Upper lobe of left lung (tissue), 6 donors: ENCODE data around the gene HOXA10. TPM values are rescaled to one million over a fixed set of nuclear protein-coding genes. Genes with fewer than 3 reads are reported as not detected.

Experiments used
- ATAC-seq, 2 donors: fragments of 200-7000 bp; cut with Tn5 transposase; one replicate each; pipeline ENCODE4 v1.9.1; 2022; ENCODE audit warnings: mild to moderate bottlenecking in 2 of 2, moderate library complexity in 2 of 2; ENCODE audit not compliant: low FRiP score in 2 of 2
- DNase-seq, 2 donors: peaks; one replicate each; pipeline ENCODE4 v3.0.0-alpha.2; 2019 to 2020
- H3K27ac ChIP-seq, 4 donors: fragments of 200-600 bp; sonication (generic); one replicate each; pipeline ENCODE4 v1.5.1; 2016 to 2019
- H3K27me3 ChIP-seq, 4 donors: fragments of 200-600 bp; sonication (generic); one replicate each; pipeline ENCODE4 v1.5.1; 2017 to 2019
- H3K36me3 ChIP-seq, 4 donors: fragments of 200-600 bp; sonication (generic); one replicate each; pipeline ENCODE4 v1.5.1; 2016 to 2019
- H3K4me1 ChIP-seq, 4 donors: fragments of 200-600 bp; sonication (generic); one replicate each; pipeline ENCODE4 v1.5.1; 2018 to 2019
- H3K4me3 ChIP-seq, 4 donors: fragments of 200-600 bp; sonication (generic); one replicate each; pipeline ENCODE4 v1.5.1; 2017 to 2019; ENCODE audit warnings: mild to moderate bottlenecking in 2 of 4, moderate library complexity in 1 of 4
- H3K9me3 ChIP-seq, 4 donors: fragments of 200-600 bp; sonication (generic); one replicate each; pipeline ENCODE4 v1.5.1; 2018 to 2019
- CTCF ChIP-seq, 6 experiments: fragments of 450-650 bp in 4 of 6; fragments of 200-600 bp in 2 of 6; sonication (generic) in 2 of 6; IDR thresholded peaks; one replicate each; pipeline ENCODE4 v1.5.1; 2016 to 2019; ENCODE audit warnings: antibody characterized with exemption in 6 of 6
- EP300 ChIP-seq, 4 donors: sonication (generic); formaldehyde crosslinking; IDR thresholded peaks; one replicate each; pipeline ENCODE4 v1.5.1; 2017; ENCODE audit warnings: antibody characterized with exemption in 4 of 4, control low read depth in 2 of 4
- POLR2A ChIP-seq, 4 donors: fragments of 450-650 bp; IDR thresholded peaks; one replicate each; pipeline ENCODE4 v1.5.1; 2016 to 2017; ENCODE audit warnings: antibody characterized with exemption in 4 of 4, mild to moderate bottlenecking in 2 of 4
- POLR2AphosphoS5 ChIP-seq, 2 donors: sonication (generic); formaldehyde crosslinking; IDR thresholded peaks; one replicate each; pipeline ENCODE4 v1.5.1; 2017; ENCODE audit warnings: antibody characterized with exemption in 2 of 2
- WGBS, 2 donors: methylation state at CpG; one replicate each; pipeline ENCODE4 v1.1.5; 2017 to 2018; 5-methylcytosine and 5-hydroxymethylcytosine counted together
- total RNA-seq, 6 donors: library from RNA; depleted of rRNA in 4 of 6; stranded (reverse); fragments of >200 nt in 4 of 6; gene quantifications; one replicate each; pipeline versions ENCODE4 v1.1.0 to v1.2.1, GENCODE V29; 2016 to 2021
- donor health status: DM: no; HTN: no; CAD: no; lungs with moderate emphysema.
- donor health status: DM: no; HTN: yes; CAD: no; lungs with severe emphysema.

The HOXA10 gene
- total RNA-seq, 6 donors from 2014 or later = 0.15 to 0.24 TPM; not detected in 4

- no peak for ATAC-seq
- no peak overlapping the region for H3K27ac ChIP-seq
- WGBS, 2 donors = 79 to 83% methylated on average over 6 of the region's 6 CpGs
- peaks cover 0 to 91% (median 57%) of the 10 kb centered on the region in 4 donors for H3K27me3 ChIP-seq
- no peak for DNase-seq
- peaks cover 19 to 33% (median 22%) of the 10 kb centered on the region in 4 donors for H3K4me1 ChIP-seq
- H3K36me3 ChIP-seq = no peaks in the 10 kb centered on the region
- peaks cover 0 to 5% (median 0%) of the 10 kb centered on the region in 4 donors for H3K9me3 ChIP-seq
- no peak for TF ChIP-seq CTCF (IDR thresholded peaks at IDR 0.05)
- H3K4me3 ChIP-seq = no peak overlapping the region
These were observed 4.2 kb upstream of the HOXA10 start for GRCh38 chr7:27178366-27178765.

GRCh38 chr7:27177795-27178320, 3.7 kb upstream of the HOXA10 start:
- Histone ChIP-seq H3K27ac (no peak overlapping the region), H3K4me1 (peaks cover 25 to 33% (median 25%) of the 10 kb centered on the region in 4 donors), H3K36me3 (no peaks in the 10 kb centered on the region), H3K9me3 (peaks cover 0 to 6% (median 0%) of the 10 kb centered on the region in 4 donors), H3K27me3 (peaks cover 0 to 91% (median 58%) of the 10 kb centered on the region in 4 donors), H3K4me3 (no peak overlapping the region)
- 83 to 90% methylated on average over 5 of the region's 5 CpGs for WGBS, 2 donors
- no peak for DNase-seq
- ATAC-seq = no peak
- TF ChIP-seq POLR2A (IDR thresholded peaks at IDR 0.05) = no peak
- no peak for TF ChIP-seq EP300 (IDR thresholded peaks at IDR 0.05)
- TF ChIP-seq POLR2AphosphoS5 (IDR thresholded peaks at IDR 0.05) = no peak
- TF ChIP-seq CTCF (IDR thresholded peaks at IDR 0.05) = no peak

DNA sequence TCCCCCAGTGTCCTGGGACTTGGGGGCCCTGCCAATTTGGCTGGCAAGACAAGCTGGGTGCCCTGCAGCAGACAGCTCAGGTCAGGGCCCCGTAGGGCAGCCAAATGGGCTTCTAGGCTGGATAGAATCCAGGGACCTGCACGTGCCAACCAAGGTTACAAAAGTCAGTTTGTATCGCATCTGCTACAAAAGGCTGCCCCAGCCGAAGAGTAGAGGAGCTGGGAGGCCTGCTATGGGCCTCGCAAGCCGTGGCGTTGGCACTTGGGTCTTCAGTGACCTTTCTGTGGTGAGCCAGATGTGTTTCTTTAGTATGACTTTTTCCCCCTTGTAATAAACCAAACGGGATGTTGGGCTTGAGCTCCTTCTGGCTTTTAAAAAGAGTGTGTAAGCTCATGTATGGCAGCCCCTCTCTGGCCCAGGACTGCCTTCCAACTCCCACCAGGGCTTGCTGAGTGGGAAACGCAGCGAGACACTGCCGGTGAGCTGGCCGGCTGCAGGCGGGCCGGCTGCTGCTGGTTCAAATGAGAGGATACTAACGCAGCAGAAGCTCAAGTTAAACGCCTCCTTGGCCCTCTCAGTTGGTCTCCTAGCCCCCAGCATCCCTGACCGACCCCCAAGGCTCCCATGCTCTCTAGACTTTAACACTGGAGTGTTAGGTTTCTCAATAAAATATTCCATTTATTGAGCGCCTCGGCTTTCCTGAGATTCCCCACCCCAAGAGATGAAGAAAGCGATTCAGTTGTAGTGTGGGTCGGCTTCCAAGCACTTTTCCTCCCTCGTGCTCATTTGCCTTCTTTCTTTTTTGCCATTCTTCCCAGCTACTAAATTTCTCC, 3.1 kb upstream of the HOXA10 start:
- no peak overlapping the region for H3K27ac ChIP-seq
- WGBS, 2 donors = 73 to 87% methylated on average over 21 to 22 of the region's 22 CpGs
- peaks cover 25 to 36% (median 31%) of the 10 kb centered on the region in 4 donors for H3K4me1 ChIP-seq
- peak; percentile 15 to 55 for DNase-seq
- H3K27me3 ChIP-seq = peaks cover under 1 to 91% (median 60%) of the 10 kb centered on the region in 4 donors
- H3K9me3 ChIP-seq = peaks cover 0 to 6% (median 0%) of the 10 kb centered on the region in 4 donors
- H3K36me3 ChIP-seq = no peaks in the 10 kb centered on the region
- no peak for ATAC-seq
- H3K4me3 ChIP-seq = no peak overlapping the region
- no peak for TF ChIP-seq POLR2A (IDR thresholded peaks at IDR 0.05)
- no peak for TF ChIP-seq CTCF (IDR thresholded peaks at IDR 0.05)
- TF ChIP-seq POLR2AphosphoS5 (IDR thresholded peaks at IDR 0.05) = no peak
- no peak for TF ChIP-seq EP300 (IDR thresholded peaks at IDR 0.05)

DNA sequence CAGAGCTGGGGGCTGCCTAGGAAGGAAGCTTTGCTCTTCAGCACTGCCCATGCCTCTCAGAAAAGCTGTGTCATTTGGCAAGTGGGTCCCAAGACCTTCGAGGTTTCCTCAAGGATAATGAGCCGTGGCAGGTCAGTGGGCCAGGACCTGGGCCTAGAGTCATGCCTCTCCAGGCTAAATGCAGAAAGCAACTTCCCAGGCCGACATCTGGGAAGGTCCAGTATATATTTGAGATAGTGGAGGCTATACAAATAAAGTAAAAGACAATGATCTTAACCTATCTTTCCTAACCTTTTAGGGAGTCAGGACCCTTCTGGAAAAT, 2.4 kb upstream of the HOXA10 start:
- peaks cover 0 to 6% (median 0%) of the 10 kb centered on the region in 4 donors for H3K9me3 ChIP-seq
- ATAC-seq (no peak), DNase-seq (no peak)
- WGBS, 2 donors = 80 to 85% methylated on average over 1 to 3 of the region's 3 CpGs
- H3K27me3 ChIP-seq = peaks cover 2 to 92% (median 63%) of the 10 kb centered on the region in 4 donors
- no peak overlapping the region for H3K27ac ChIP-seq
- H3K4me3 ChIP-seq = no peak overlapping the region
- peaks cover 27 to 41% (median 33%) of the 10 kb centered on the region in 4 donors for H3K4me1 ChIP-seq
- no peak for TF ChIP-seq POLR2A (IDR thresholded peaks at IDR 0.05)
- TF ChIP-seq CTCF (IDR thresholded peaks at IDR 0.05) = no peak
- TF ChIP-seq POLR2AphosphoS5 (IDR thresholded peaks at IDR 0.05) = no peak
- no peak for TF ChIP-seq EP300 (IDR thresholded peaks at IDR 0.05)
- no peaks in the 10 kb centered on the region for H3K36me3 ChIP-seq
